ENCODE data around the gene TLE4. TPM values are rescaled to one million over a fixed set of nuclear protein-coding genes. Genes with fewer than 3 reads are reported as not detected.

The TLE4 gene
- polyA plus RNA-seq, 2 of the 4 experiments (the other 2 are of a cell fraction), result 14.3 to 23.1 TPM

DNA sequence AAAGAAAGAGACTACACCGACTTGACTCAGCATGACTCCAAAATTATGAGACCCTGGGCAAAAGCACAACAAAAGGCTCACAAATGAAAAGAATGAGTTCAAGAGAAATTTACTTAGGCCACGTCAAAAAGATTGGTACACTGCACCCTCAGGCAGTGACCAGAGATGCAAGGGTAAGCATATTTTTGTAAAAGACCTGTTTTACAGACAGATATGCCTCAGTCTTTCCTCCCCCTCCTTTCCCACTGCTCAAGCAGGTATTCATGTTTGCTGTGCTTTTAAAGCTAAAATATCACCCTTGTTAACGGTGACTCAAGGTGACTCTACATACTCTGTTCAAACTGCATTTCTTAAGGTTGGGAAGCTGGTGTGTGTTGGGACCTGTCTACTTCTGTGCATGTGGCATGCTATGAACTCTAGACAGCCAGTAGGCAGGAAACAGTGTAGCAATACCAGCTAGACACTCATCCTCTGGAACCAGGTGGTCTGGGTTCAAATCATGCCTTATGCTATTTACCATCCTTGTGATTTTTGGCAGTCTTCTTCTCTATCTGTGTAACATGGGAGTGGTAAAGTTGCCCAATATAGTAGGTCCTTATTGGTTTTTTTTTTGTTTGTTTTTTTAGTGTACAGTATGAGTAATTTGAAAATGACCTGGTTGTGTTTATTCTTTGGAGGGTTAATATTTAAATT, 98.7 kb downstream of the TLE4 start (continued):
- TF ChIP-seq, protein P1, sequence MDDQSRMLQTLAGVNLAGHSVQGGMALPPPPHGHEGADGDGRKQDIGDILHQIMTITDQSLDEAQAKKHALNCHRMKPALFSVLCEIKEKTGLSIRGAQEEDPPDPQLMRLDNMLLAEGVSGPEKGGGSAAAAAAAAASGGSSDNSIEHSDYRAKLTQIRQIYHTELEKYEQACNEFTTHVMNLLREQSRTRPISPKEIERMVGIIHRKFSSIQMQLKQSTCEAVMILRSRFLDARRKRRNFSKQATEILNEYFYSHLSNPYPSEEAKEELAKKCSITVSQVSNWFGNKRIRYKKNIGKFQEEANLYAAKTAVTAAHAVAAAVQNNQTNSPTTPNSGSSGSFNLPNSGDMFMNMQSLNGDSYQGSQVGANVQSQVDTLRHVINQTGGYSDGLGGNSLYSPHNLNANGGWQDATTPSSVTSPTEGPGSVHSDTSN (IDR thresholded peaks at IDR 0.05), result no peak

DNA sequence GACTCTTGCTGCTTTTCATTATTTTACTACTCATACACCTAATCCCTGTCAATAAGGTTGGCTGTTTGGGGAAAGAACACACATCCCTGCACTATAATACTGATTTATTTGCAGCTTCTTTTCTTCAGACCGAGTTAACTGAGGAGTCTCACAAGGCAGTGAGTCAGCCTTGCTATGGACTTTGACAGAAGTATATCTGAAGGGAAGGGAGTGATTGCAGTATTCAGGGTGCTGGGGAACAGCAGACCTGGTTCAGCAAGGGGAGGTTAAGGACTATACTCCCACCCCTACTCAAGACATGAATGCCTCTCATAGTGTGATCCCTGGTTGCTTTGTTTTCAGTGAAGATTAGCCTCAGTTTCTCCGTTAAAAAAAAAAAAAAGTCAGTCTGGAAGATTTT, 99.8 kb downstream of the TLE4 start:
- no peak for TF ChIP-seq MAFK (IDR thresholded peaks at IDR 0.05; ENCODE audit: partially characterized antibody)
- TF ChIP-seq RFX5 (IDR thresholded peaks at IDR 0.05), result no peak
- no peak for TF ChIP-seq CHD4 (IDR thresholded peaks at IDR 0.05; ENCODE audit: borderline replicate concordance)
- TF ChIP-seq RAD21 (conservative IDR thresholded peaks at IDR 0.05 in 1 of 2, IDR thresholded peaks at IDR 0.05 in 1 of 2), result no peak
- TF ChIP-seq POLR2A (IDR thresholded peaks at IDR 0.05; ENCODE audit: low read length), result no peak
- TF ChIP-seq PHF8 (IDR thresholded peaks at IDR 0.05; ENCODE audit: borderline replicate concordance, low read depth), result no peak
- TF ChIP-seq HOXA7 (CRISPR knock-in tag; IDR thresholded peaks at IDR 0.05), result no peak
- TF ChIP-seq JUN (IDR thresholded peaks at IDR 0.05), result no peak
- TF ChIP-seq, protein P2, sequence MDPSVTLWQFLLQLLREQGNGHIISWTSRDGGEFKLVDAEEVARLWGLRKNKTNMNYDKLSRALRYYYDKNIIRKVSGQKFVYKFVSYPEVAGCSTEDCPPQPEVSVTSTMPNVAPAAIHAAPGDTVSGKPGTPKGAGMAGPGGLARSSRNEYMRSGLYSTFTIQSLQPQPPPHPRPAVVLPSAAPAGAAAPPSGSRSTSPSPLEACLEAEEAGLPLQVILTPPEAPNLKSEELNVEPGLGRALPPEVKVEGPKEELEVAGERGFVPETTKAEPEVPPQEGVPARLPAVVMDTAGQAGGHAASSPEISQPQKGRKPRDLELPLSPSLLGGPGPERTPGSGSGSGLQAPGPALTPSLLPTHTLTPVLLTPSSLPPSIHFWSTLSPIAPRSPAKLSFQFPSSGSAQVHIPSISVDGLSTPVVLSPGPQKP (IDR thresholded peaks at IDR 0.05; ENCODE audit: low read depth, low read length), result no peak
- no peak for TF ChIP-seq MYC (IDR thresholded peaks at IDR 0.05; ENCODE audit: borderline replicate concordance, low read length)
- no peak for TF ChIP-seq ESRRA (IDR thresholded peaks at IDR 0.05; ENCODE audit: borderline replicate concordance, low read length)
- TF ChIP-seq KDM1A (IDR thresholded peaks at IDR 0.05; ENCODE audit: low read depth), result no peak
- no peak for TF ChIP-seq GATA3 (IDR thresholded peaks at IDR 0.05; ENCODE audit: borderline replicate concordance)
- TF ChIP-seq, protein P3, sequence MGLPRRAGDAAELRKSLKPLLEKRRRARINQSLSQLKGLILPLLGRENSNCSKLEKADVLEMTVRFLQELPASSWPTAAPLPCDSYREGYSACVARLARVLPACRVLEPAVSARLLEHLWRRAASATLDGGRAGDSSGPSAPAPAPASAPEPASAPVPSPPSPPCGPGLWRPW (IDR thresholded peaks at IDR 0.05), result no peak
- TF ChIP-seq BHLHE40 (IDR thresholded peaks at IDR 0.05; ENCODE audit: low read depth, low read length), result no peak
- TF ChIP-seq HOXB13 (CRISPR knock-in tag; IDR thresholded peaks at IDR 0.05; ENCODE audit: low read depth), result no peak
- H3K4me3 ChIP-seq, result no peak overlapping the region
- ATAC-seq, result peak; percentile 60 to 74
- peak overlapping the region; percentile 13 to 23; a peak in 2 of 6 replicates for H3K27ac ChIP-seq
- peak overlapping the region; percentile 68 for H3K4me2 ChIP-seq
- ChIA-PET CTCF (interaction anchor here (1.5 kb wide), 1 partner anchor 100 kb away, joined by 3 read pairs; the partner anchor contains the start of gene TLE4), POLR2A (no interaction called here)
- 50% methylated on average over 2 of the region's 2 CpGs for WGBS (ENCODE audit: missing lambda C conversion rate)
- H3K9me3 ChIP-seq, result no peaks in the 10 kb centered on the region
- no peak for FAIRE-seq
- DNase-seq (ENCODE audit: low read depth in 1 of 2, low spot score in 1 of 2), result peak in 1 of 2 experiments; percentile 25
- peaks cover 49% of the 10 kb centered on the region for H3K4me1 ChIP-seq

DNA sequence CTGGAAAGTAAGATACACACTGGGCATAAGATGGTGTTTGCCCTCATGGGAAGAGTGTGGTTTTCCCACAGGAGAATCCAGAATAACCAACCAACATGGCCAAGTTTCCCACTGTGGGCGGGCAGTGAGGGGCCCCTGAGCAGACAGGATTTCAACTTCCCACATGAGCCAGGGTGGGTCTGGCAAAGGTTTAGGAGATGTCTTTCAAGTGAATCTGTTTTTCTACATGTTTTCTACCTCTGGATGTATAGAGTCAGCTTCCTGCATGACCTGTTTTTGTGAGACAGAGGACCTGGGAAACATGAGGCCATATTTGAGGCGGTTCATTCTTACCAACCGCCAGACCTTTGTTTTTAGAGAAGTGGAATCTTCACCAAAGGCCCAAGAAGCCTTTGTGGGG, 100.5 kb downstream of the TLE4 start:
- no peak overlapping the region for H3K4me2 ChIP-seq
- DNase-seq (ENCODE audit: low read depth in 1 of 2, low spot score in 1 of 2), result no peak

DNA sequence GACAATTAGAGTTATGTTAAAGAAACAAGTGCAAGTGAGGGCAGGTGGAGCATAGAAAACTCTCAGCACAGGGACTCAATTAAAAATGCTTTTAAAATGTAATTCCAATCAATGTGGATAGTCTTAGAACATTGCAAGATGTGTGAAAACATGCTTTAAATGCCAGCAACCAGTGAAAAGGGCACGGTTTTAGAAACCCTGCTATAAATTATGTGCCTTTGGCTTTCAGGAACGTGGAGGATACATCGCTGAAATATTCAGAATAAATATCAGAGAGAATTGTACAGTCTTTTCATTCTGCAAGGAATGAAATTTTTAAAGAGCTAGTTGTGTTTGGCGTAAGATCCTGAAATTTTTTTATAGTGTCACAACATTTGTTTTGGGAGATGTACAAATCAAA, 101.1 kb downstream of the TLE4 start:
- FAIRE-seq, result no peak
- POLR2A ChIA-PET, result no interaction called here
- no peak overlapping the region for H3K4me2 ChIP-seq
- no peak for DNase-seq (ENCODE audit: low read depth in 1 of 2, low spot score in 1 of 2)
- H3K9me3 ChIP-seq, result no peaks in the 10 kb centered on the region
- H3K4me1 ChIP-seq, result peaks cover 40% of the 10 kb centered on the region
- no peak for TF ChIP-seq KDM1A (IDR thresholded peaks at IDR 0.05; ENCODE audit: low read depth)
- TF ChIP-seq, protein P4, sequence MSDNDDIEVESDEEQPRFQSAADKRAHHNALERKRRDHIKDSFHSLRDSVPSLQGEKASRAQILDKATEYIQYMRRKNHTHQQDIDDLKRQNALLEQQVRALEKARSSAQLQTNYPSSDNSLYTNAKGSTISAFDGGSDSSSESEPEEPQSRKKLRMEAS (IDR thresholded peaks at IDR 0.05), result no peak
- no peak for TF ChIP-seq FOXS1 (CRISPR knock-in tag; IDR thresholded peaks at IDR 0.05)
- TF ChIP-seq, protein P5, sequence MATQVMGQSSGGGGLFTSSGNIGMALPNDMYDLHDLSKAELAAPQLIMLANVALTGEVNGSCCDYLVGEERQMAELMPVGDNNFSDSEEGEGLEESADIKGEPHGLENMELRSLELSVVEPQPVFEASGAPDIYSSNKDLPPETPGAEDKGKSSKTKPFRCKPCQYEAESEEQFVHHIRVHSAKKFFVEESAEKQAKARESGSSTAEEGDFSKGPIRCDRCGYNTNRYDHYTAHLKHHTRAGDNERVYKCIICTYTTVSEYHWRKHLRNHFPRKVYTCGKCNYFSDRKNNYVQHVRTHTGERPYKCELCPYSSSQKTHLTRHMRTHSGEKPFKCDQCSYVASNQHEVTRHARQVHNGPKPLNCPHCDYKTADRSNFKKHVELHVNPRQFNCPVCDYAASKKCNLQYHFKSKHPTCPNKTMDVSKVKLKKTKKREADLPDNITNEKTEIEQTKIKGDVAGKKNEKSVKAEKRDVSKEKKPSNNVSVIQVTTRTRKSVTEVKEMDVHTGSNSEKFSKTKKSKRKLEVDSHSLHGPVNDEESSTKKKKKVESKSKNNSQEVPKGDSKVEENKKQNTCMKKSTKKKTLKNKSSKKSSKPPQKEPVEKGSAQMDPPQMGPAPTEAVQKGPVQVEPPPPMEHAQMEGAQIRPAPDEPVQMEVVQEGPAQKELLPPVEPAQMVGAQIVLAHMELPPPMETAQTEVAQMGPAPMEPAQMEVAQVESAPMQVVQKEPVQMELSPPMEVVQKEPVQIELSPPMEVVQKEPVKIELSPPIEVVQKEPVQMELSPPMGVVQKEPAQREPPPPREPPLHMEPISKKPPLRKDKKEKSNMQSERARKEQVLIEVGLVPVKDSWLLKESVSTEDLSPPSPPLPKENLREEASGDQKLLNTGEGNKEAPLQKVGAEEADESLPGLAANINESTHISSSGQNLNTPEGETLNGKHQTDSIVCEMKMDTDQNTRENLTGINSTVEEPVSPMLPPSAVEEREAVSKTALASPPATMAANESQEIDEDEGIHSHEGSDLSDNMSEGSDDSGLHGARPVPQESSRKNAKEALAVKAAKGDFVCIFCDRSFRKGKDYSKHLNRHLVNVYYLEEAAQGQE (IDR thresholded peaks at IDR 0.05), result no peak
- TF ChIP-seq HOXA7 (CRISPR knock-in tag; IDR thresholded peaks at IDR 0.05), result no peak
- no peak for TF ChIP-seq RNF2 (IDR thresholded peaks at IDR 0.05; ENCODE audit: borderline replicate concordance, low read depth)
- WGBS (ENCODE audit: missing lambda C conversion rate), result 91% methylated on average over 4 of the region's 4 CpGs
- CTCF ChIA-PET, result no interaction called here
- no peak overlapping the region for H3K27ac ChIP-seq
- ATAC-seq, result no peak
- no peak overlapping the region for H3K4me3 ChIP-seq

More for the DNA sequence above, 100.5 kb downstream of the TLE4 start:
- Histone ChIP-seq H3K9me3 (no peaks in the 10 kb centered on the region), H3K4me3 (no peak overlapping the region), H3K27ac (no peak overlapping the region), H3K4me1 (peaks cover 47% of the 10 kb centered on the region)
- no peak for TF ChIP-seq RCOR1 (IDR thresholded peaks at IDR 0.05; ENCODE audit: low read depth, low read length)
- TF ChIP-seq CBX2 (IDR thresholded peaks at IDR 0.05; ENCODE audit: borderline replicate concordance, low read depth), result no peak
- no peak for TF ChIP-seq RNF2 (IDR thresholded peaks at IDR 0.05; ENCODE audit: borderline replicate concordance, low read depth)
- no peak for TF ChIP-seq HOXB5 (CRISPR knock-in tag; IDR thresholded peaks at IDR 0.05)
- POLR2A ChIA-PET, result no interaction called here
- 65% methylated on average over 3 of the region's 3 CpGs for WGBS (ENCODE audit: missing lambda C conversion rate)
- FAIRE-seq, result no peak
- ATAC-seq, result no peak
- CTCF ChIA-PET, result no interaction called here

Measured in A549 (cell line).